ENCODE data around the gene CAMK2N1. TPM values are rescaled to one million over a fixed set of nuclear protein-coding genes. Genes with fewer than 3 reads are reported as not detected.

The CAMK2N1 gene
- total RNA-seq, 1 experiment from 2014 or later, result 10.1 TPM

DNA sequence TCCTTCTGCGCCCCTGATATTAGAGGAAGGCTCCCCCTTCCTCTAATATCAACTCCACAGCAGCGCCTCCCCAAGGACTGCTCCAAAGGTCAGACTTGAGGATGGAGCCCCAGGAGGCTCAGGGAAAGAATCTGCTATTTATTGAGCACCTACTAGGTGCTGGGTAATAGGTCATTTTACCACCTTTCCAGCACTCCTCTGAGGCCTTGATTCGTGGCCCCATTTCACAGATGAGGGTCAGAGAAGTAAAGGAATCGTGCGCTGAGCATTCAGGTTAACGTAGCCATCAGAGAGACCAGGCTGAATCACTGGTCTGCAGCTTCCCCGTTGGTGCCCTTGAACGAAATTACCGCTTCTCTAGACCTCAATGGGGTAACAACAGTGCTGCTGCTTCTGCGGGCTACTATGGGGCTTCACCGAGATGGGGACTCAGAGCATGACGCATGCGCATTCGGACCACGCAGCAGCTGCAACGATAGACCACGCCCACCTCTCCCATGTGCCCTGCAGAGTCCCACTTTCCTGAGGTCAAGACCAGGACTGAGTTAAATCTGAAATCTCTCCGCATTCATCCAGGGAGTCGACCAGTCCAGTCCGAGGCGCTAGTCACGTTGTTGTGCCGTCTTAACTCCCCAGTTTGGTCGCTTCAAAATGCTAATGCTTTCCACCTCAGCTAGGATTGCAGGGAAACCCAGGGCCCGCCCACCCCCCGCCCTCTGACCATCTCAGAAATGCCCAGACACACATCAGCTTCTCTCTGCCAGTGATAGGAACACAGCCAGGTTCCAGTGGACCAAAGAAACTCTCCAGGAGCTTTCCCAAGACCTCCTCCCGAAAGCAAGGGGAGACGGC is 12.9 kb downstream of the CAMK2N1 start (continued):
- TF ChIP-seq, protein P1, sequence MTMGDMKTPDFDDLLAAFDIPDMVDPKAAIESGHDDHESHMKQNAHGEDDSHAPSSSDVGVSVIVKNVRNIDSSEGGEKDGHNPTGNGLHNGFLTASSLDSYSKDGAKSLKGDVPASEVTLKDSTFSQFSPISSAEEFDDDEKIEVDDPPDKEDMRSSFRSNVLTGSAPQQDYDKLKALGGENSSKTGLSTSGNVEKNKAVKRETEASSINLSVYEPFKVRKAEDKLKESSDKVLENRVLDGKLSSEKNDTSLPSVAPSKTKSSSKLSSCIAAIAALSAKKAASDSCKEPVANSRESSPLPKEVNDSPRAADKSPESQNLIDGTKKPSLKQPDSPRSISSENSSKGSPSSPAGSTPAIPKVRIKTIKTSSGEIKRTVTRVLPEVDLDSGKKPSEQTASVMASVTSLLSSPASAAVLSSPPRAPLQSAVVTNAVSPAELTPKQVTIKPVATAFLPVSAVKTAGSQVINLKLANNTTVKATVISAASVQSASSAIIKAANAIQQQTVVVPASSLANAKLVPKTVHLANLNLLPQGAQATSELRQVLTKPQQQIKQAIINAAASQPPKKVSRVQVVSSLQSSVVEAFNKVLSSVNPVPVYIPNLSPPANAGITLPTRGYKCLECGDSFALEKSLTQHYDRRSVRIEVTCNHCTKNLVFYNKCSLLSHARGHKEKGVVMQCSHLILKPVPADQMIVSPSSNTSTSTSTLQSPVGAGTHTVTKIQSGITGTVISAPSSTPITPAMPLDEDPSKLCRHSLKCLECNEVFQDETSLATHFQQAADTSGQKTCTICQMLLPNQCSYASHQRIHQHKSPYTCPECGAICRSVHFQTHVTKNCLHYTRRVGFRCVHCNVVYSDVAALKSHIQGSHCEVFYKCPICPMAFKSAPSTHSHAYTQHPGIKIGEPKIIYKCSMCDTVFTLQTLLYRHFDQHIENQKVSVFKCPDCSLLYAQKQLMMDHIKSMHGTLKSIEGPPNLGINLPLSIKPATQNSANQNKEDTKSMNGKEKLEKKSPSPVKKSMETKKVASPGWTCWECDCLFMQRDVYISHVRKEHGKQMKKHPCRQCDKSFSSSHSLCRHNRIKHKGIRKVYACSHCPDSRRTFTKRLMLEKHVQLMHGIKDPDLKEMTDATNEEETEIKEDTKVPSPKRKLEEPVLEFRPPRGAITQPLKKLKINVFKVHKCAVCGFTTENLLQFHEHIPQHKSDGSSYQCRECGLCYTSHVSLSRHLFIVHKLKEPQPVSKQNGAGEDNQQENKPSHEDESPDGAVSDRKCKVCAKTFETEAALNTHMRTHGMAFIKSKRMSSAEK (CRISPR knock-in tag; IDR thresholded peaks at IDR 0.05; ENCODE audit: borderline replicate concordance), result no peak
- TF ChIP-seq, protein P2, sequence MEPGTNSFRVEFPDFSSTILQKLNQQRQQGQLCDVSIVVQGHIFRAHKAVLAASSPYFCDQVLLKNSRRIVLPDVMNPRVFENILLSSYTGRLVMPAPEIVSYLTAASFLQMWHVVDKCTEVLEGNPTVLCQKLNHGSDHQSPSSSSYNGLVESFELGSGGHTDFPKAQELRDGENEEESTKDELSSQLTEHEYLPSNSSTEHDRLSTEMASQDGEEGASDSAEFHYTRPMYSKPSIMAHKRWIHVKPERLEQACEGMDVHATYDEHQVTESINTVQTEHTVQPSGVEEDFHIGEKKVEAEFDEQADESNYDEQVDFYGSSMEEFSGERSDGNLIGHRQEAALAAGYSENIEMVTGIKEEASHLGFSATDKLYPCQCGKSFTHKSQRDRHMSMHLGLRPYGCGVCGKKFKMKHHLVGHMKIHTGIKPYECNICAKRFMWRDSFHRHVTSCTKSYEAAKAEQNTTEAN (CRISPR knock-in tag; IDR thresholded peaks at IDR 0.05), result no peak
- TF ChIP-seq, protein P3, sequence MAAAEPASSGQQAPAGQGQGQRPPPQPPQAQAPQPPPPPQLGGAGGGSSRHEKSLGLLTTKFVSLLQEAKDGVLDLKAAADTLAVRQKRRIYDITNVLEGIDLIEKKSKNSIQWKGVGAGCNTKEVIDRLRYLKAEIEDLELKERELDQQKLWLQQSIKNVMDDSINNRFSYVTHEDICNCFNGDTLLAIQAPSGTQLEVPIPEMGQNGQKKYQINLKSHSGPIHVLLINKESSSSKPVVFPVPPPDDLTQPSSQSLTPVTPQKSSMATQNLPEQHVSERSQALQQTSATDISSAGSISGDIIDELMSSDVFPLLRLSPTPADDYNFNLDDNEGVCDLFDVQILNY (CRISPR knock-in tag; IDR thresholded peaks at IDR 0.05), result no peak
- TF ChIP-seq TP53 (CRISPR knock-in tag; IDR thresholded peaks at IDR 0.05), result no peak
- TF ChIP-seq ZNF416 (CRISPR knock-in tag; IDR thresholded peaks at IDR 0.05), result no peak
- TF ChIP-seq, protein P4, sequence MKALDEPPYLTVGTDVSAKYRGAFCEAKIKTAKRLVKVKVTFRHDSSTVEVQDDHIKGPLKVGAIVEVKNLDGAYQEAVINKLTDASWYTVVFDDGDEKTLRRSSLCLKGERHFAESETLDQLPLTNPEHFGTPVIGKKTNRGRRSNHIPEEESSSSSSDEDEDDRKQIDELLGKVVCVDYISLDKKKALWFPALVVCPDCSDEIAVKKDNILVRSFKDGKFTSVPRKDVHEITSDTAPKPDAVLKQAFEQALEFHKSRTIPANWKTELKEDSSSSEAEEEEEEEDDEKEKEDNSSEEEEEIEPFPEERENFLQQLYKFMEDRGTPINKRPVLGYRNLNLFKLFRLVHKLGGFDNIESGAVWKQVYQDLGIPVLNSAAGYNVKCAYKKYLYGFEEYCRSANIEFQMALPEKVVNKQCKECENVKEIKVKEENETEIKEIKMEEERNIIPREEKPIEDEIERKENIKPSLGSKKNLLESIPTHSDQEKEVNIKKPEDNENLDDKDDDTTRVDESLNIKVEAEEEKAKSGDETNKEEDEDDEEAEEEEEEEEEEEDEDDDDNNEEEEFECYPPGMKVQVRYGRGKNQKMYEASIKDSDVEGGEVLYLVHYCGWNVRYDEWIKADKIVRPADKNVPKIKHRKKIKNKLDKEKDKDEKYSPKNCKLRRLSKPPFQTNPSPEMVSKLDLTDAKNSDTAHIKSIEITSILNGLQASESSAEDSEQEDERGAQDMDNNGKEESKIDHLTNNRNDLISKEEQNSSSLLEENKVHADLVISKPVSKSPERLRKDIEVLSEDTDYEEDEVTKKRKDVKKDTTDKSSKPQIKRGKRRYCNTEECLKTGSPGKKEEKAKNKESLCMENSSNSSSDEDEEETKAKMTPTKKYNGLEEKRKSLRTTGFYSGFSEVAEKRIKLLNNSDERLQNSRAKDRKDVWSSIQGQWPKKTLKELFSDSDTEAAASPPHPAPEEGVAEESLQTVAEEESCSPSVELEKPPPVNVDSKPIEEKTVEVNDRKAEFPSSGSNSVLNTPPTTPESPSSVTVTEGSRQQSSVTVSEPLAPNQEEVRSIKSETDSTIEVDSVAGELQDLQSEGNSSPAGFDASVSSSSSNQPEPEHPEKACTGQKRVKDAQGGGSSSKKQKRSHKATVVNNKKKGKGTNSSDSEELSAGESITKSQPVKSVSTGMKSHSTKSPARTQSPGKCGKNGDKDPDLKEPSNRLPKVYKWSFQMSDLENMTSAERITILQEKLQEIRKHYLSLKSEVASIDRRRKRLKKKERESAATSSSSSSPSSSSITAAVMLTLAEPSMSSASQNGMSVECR (CRISPR knock-in tag; IDR thresholded peaks at IDR 0.05; ENCODE audit: borderline replicate concordance), result no peak
- no peak for TF ChIP-seq ESRRA (CRISPR knock-in tag; IDR thresholded peaks at IDR 0.05; ENCODE audit: borderline replicate concordance)
- TF ChIP-seq GABPB1 (CRISPR knock-in tag; IDR thresholded peaks at IDR 0.05), result no peak
- no peak for TF ChIP-seq JAZF1 (CRISPR knock-in tag; IDR thresholded peaks at IDR 0.05)
- no peak for TF ChIP-seq RORB (CRISPR knock-in tag; IDR thresholded peaks at IDR 0.05)
- TF ChIP-seq, protein P5, sequence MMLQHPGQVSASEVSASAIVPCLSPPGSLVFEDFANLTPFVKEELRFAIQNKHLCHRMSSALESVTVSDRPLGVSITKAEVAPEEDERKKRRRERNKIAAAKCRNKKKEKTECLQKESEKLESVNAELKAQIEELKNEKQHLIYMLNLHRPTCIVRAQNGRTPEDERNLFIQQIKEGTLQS (CRISPR knock-in tag; conservative IDR thresholded peaks at IDR 0.05), result no peak

DNA sequence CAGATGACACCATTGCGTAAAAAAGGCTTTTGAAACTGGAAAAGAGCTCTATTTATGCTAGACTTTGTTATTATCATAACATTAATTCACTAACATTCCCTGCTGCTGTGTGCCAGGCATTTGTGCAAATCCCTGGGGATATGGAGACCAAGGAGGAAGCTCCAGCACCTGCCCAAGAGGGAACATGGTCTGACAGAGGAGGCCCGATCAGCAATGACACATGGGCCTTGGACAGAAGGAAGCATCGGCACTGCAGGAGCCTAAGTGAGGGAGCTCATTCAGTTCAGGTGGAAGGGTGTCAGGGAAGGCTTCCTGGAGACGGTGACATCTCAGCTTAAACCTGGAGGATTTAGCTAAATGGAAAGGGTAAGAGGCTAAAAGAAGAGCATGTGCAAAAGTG is 13.9 kb downstream of the CAMK2N1 start:
- Mint-ChIP-seq H3K4me3 (no peak overlapping the region), H3K9me3 (no peaks in the 10 kb centered on the region), H3K27me3 (ENCODE audit: low read depth) (peaks cover 30% of the 10 kb centered on the region), H3K4me1 (peaks cover 34% of the 10 kb centered on the region), H3K27ac (no peak overlapping the region), H3K36me3 (no peaks in the 10 kb centered on the region)
- POLR2A ChIA-PET, result no interaction called here
- no peak for TF ChIP-seq CREM (CRISPR knock-in tag; IDR thresholded peaks at IDR 0.05)
- no peak for TF ChIP-seq ZNF121 (CRISPR knock-in tag; IDR thresholded peaks at IDR 0.05)
- TF ChIP-seq GRHL2 (CRISPR knock-in tag; IDR thresholded peaks at IDR 0.05; ENCODE audit: insufficient replicate concordance, severe bottlenecking), result no peak
- no peak for TF ChIP-seq GABPB1 (CRISPR knock-in tag; IDR thresholded peaks at IDR 0.05)
- TF ChIP-seq IRF2 (CRISPR knock-in tag; IDR thresholded peaks at IDR 0.05; ENCODE audit: borderline replicate concordance, low read depth), result no peak
- TF ChIP-seq, protein P6, sequence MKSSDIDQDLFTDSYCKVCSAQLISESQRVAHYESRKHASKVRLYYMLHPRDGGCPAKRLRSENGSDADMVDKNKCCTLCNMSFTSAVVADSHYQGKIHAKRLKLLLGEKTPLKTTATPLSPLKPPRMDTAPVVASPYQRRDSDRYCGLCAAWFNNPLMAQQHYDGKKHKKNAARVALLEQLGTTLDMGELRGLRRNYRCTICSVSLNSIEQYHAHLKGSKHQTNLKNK (CRISPR knock-in tag; IDR thresholded peaks at IDR 0.05), result no peak
- no peak for TF ChIP-seq RELA (CRISPR knock-in tag; IDR thresholded peaks at IDR 0.05; ENCODE audit: borderline replicate concordance)
- no peak for TF ChIP-seq EMX1 (CRISPR knock-in tag; IDR thresholded peaks at IDR 0.05)
- no peak for TF ChIP-seq SP1 (CRISPR knock-in tag; conservative IDR thresholded peaks at IDR 0.05)
- no peak for ATAC-seq
- no peak for DNase-seq (ENCODE audit: low spot score)
- CTCF ChIA-PET, result interaction anchor here (2.2 kb wide), 1 partner anchor 41 kb away, joined by 15 read pairs; no protein-coding TSS in a partner anchor

Data from WTC11 (cell line).